GM19238 (cell line): ENCODE data around the gene POLDIP3.
"Not testable (repeated sequence)": the region's sequence is repeated elsewhere in the genome, so short reads cannot be mapped to it uniquely, and the experiment has no call there.

Source experiments
- DNase-seq: peaks from one replicate; pipeline ENCODE4 v3.0.0; 2011; ENCODE audit warnings: low spot score; ENCODE audit not compliant: insufficient read length

POLDIP3 gene

DNA sequence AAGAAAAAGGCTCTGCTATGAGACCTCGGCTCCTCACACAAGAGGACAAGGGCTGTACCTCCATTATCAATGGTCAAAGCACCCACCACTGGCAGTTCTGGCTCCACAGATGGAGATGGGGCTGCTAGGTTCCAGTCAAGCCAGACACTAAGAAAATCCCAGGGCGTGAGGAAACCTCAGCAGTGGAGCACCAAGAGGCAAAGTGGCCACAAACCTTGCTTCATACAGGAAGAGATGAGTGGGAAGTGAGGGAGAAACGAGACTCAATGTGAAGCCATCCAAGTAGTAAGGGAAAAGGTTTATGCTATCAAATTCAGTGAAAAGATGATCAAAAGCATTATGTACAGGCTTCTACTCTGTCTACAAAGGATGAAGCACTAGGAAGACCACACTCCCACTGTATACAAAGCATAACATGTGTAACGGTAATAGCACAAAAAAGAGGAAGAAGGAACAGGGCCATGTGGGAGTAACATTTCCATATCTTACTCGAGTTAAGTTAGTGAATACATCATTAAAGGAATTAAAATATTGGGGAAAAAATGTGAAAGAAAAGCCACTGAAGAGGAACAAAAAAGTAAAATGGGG lies 27.0 kb downstream of the POLDIP3 start:
- no peak for DNase-seq

DNA sequence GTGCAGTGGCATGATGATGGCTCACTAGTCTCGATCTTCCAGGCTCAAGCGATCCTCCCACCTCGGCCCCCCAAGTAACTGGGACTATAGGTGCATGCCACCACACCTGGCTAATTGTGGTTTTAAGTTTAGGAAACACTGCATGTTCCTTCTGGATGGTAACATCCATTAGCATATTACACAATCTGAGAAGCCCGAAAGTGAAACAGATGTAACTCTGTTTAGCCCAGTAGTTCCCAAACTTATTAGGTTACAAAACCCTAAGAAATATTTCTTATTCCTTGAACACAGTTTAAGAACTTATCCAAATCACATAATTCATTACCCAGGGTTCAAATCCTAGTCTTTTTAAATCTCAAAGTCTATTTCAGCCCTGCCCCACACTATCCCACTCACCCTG lies 28.3 kb downstream of the POLDIP3 start:
- DNase-seq, result no peak

DNA sequence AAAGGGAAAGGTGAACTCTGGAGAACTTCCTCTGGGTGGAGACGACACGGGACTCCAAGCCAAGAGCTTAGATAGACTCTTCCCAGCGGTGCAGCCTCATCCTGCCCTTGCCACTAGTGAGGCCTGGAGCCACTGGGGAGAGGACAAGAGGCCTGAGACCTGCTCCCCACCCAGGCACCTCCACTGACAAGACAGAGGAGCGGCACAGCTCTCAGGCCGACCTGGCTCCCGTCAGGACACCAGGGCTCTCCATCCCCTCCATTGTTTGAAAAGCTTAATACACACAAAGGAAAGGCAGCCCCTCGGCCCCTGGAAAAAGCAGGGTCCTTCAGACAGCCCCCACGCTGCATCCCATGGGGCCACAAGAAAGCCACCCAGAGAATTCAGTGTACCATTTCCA lies 29.6 kb downstream of the POLDIP3 start:
- no peak for DNase-seq

DNA sequence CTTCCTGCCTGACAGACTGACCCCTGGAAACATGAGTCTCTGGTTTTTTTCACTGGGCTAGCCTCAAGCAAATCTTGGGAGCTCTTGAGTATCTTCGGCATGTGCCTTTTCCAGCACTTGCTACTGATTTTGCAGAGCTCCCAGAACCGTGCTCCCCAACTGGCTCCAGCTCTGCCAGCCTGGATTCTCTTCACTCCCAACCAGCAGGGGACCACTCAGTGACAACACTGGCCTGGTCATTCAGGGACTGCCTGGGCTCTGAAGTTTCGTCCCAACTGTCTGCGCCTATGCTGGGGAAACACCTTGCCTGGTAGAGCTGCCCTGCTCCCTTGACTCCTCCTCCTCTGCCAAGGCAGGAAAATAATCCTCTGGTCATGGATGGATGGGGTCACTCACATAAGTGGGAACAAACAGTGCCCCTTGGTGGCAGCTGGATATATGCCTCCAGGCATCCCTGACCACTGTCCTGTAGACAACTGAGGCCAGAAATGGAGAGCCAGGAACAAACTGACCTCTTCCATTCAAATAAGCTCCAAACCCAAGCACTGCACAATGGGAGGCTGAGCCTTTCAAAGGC lies 30.2 kb downstream of the POLDIP3 start:
- no peak for DNase-seq

DNA sequence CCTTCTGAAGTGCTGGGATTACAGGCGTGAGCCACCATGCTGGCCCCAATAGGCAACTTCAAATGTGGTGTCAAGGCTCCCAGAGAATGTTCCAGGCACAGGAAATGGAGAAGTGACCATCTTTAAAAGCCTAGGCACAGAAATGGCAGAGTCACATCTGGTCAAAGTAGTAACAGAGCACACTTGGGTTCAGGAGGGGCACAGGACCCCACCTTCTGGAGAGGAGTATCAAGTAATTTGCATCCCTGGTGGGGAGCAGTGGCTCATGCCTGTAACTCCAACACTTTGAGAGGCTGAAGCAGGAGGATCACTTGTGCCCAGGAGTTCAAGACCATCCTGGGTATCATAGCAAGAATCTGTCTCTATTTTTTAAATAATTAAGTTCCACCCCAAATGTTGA lies 31.7 kb downstream of the POLDIP3 start:
- no peak for DNase-seq

DNA sequence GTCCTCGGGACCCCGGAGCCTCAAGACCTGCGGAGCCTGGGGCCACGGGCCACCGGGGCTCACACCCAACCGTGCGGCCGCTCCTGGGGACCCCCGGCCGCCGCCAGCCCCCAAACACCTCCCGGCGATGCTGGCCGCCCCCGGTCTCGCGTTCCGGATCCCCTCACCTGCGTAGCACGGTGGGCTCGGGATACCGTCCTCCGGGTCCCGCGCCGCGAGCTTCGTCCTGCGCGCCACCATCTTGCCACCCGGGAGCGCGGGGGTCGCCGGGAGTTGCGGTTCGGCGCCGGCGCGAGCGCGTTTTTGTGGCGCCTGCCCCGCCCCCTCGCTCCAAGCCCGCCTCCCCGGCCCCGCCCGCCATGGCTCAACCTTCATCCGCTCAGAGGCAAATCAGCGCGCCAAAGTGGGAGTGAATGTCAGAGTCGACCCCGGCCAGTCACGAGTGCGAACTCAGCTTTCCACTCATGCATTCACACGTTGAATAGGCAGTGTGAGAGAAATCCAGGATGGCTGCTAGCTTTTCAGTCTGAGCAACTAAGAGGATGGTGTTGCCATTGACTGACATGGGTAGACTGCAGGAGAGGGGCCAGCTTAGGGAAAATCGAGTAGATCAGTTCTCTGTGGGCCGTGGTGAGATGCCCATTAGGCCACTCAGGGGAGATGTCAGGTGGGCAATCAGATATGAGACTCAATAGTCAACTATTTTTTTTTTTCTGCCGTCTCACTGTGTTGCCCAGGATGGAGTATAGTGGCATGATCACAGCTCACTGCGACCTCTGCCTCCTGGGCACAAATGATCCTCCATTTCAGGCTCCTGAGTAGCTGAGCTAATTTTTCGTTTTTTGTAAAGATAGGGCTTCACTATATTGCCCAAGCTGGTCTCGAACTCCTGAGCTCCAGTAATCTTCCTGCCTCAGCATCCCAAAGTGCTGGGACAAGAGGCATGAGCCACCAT lies 32.6 kb downstream of the POLDIP3 start:
- DNase-seq, result peak; percentile 75

DNA sequence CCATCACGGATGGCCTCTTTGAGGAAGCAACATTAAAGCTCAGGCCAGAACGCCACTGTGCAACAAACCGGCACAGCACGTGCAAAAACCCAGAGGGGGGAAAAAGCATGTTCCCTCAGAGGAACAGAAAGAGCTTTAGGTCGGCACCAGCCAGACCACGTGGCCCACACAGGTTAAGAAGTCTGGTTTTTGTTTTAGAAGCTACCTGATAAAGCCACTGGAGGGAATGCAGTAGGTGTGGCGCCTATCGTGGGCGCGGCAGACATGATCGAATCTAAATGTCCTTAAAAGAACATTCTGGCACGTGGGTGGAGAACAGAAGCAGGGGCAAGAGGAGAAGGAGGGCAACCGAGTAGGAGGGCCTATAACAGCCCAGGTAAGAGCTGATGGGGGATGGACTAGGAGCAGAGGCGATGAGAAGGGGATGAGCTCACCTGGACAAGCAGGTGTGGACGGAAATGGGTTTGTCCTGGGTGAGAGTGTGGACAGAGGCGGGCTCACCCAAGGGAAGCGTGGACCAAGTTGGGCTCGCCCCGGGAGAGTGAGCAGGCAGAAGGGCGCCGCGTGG lies 33.4 kb downstream of the POLDIP3 start:
- DNase-seq, result not testable (repeated sequence)

DNA sequence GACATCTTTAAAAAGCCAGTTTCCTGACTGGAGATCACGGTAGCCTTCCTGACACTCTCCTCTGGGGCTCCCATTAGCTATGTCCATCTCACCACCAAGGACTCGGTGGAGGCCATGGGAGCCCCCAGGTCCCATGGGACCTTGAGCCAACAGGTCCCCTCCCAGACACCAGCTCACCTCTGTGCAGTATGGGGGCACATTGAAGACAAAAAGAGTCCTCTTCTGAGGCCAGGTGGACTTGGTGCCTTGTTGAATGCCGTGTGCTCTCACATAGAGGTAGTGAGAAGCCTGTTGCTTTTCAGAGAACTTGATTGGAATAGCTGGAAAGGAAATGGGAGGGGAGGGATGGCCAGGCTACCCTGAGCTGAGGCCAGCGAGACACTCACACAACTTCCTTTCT lies 34.6 kb downstream of the POLDIP3 start:
- not testable (repeated sequence) for DNase-seq

DNA sequence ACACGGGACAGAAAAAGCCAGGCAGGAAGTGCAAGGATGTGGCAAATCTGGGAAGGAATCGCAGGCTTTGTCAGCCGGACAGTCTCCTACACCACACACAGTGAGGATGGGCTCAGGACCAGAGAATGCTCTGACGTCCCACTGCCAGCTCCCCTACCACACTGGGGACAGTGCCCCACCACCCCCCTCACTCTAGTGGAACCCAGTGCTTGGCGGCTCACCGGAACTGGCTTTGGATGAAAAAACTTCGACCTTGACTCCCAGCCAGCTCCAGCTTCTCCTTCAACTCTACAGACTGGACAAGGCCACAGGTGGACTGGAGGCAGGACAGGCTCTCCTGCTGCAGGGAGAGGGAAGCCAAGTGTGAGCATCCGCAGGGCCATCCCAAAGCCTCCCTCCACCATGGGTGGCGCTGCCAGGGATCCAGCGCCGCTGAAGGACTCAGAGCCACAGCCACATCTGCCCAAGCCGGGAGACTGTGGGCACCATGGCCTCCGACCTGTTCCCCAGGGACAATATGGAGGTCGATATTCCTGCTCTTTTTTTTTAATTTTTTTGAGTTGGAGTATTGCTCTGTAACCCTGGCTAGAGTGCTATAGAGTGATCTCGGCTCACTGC lies 37.0 kb downstream of the POLDIP3 start:
- no peak for DNase-seq

DNA sequence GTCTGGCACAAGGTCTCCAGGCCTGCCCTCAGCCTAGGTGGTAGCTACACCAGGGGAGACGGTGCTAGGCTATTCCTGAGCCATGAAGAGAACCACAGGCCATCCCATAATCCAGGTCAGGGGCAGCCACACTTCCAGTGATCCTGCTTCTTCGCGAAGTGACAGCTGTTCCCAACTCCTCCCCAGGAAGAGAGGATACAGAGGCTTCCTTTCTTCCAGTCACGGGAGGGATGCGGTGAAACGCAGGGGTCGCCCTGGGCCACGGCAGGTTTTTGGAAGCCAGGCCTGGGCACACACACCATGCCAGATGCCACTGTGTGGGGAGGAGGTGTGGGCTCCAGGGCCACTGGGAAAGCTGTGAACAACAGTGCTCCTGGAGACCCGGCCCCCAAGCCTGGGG lies 37.5 kb downstream of the POLDIP3 start:
- not testable (repeated sequence) for DNase-seq

DNA sequence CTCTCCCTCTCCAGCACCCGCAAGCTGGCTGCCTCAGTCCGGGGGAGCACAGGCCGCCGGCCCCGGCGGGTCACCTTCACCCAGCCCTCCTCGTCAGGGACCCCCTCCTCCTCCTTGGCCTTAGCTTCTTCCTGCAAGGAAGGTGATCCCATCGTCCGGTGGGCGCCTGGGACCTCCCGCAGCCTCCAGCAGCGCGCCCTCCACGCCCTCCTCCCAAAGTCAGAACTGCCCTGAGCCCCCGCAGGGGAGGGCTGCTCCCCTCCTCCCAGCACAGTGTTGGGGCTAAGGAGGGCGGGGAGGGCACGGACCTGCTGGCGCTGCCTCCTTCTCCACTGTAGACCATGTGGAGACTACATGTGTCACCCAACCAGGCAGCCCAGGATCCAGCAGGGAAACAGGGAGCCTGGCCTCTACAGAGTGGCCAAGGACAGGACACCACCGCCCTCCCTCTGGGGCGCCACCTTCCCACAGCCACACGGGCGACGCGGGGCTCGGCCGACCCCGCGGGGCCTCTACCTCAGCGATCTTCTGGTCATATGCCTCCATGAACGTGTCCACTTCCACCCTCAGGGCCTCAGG lies 38.6 kb downstream of the POLDIP3 start:
- not testable (repeated sequence) for DNase-seq

DNA sequence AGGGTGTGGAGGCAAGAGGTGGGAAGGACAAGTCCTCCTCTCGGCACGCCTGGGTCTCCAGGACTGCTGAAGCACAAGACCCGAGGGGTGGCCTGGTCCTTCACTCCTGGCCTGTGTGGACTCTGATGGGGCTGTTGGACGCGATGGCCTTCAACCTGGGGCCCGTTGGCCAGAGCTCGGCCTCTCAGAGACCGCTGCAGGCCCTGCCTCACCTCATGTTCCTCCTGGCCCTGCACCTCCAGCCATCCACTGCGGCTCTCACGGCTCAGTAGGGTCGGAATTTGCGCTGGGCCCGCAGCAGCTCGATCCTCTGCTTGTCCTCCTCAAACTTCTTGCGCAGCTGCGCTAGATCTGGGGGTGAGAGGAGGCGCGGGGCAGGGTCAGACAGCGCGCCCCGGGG lies 40.2 kb downstream of the POLDIP3 start:
- not testable (repeated sequence) for DNase-seq

DNA sequence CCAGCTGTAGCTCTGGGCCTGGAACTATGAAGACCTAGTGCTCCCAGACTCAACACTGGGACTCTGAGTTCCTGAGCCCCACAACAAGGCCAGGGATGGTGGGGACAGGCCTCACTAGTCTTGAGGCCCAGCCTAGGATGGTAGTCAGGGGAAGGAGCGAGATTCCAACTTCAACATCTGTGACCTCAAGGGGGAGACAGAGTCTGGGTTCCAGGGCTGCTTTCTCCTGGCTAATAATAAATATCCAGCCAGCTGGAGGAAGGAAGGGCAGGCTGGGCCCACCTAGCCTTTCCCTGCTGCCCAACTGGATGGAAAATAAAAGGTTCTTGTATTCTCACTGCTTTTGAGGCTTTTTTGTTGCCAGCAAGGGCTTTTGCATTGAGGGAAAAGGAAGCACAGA lies 40.6 kb downstream of the POLDIP3 start:
- DNase-seq, result not testable (repeated sequence)

DNA sequence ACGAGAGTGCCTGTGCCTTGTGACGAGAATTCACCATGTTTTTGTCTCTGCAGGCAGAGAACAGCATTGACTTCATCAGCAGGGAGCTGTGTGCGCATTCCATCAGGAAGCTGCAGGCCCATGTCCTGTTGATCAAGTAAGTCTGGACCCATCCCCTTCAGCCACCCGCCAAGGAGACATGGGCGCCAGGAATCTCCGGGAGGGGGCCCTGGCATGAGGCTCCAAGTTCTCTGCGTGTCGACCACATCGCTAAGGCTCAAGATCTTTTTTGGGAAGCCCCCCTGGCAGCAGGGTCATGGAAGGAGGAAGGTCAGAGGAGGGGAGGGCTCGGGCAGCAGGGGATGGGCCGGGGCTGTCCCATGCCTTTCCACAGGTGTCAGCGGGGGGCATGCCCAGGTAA lies 43.6 kb downstream of the POLDIP3 start:
- not testable (repeated sequence) for DNase-seq

DNA sequence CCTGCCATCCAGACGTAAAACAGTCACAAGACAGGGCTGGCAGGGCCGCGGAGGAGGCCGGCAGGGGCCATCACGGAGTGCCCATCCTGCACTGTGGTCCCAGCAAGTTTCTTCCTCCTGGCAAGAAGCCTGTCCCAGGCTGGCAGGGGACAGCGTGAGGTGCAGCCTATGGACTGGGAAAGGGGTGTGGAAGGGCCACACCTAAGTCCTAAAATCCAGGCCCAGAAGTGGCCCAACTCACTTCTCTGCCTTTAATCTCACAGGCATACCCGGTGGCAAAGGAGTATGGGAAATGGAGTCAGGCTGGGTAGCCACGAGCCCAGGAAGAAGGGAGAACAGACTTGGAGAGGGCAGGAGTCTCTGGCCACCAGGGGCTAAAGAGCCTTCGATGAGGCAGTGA lies 44.1 kb downstream of the POLDIP3 start:
- DNase-seq, result not testable (repeated sequence)

DNA sequence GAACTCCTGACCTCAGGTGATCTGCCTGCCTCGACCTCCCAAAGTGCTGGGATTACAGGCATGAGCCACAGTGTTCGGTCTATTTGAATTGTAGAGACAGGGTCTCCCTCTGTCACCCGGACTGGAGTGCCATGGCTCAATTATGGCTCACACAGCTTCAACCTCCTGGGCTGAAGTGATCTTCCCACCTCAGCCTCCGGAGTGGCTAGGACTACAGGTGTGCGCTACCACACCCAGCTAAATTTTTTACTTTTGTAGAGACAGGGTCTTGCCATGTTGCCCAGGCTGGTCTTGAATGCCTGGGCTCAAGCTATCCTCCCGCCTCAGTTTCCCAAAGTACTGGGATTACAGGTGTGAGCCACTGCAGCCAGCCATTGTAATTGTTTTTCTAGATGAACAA lies 46.7 kb downstream of the POLDIP3 start:
- not testable (repeated sequence) for DNase-seq

DNA sequence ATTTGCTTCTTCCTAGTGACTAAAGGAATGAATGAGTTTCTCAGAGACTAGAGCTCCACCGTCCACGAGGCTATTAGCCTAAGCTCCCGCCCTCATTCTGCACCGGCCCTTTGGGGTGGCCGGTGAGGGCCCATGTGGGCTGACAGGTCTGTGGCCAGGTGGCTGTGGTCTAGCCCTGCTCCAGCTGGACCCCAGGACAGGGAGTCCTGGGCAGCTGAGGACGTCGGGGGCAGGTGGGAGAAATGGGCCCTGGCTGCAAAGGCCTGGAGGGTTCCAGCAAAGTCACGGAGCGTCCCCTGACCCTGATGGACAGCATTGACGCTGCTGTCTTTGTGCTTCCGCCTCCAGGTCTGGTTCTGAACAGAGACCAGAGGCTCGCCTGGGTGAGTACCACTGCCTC lies 48.7 kb downstream of the POLDIP3 start:
- DNase-seq, result no peak

DNA sequence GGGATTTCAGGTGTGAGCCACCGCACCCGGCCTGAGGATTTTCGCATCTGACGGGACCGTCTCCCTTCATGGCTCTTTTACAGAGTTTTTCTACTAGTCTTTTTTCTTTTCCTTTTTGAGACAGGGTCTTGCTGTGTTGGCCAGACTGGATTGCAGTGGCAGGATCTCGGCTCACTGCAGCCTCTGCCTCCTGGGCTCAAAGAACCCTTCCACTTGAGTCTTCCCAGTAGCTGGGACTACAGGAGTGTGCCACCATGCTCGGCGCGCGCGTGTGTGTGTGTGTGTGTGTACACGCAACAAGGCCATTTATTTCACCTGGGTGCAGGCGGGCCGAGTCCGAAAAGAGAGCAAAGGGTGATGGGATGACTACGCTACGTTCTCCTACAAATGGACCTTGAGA lies 50.0 kb downstream of the POLDIP3 start:
- no peak for DNase-seq

DNA sequence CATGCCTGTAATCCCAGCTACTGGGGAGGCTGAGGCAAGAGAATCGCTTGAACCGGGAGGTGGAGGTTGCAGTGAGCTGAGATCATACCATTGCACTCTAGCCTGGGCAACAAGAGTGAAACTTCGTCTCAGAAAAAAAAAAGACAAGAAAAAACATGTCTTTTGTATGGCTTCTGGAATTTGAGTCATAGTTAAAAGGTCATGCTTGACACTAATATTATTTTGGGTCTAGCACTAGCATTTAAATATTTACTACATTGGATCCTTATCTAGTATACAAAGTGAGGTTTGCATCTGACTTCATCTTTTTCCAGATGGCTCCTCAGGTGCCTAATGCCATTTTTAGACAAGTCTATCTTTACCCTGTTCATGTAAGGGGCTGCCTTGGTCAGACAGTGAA lies 50.7 kb downstream of the POLDIP3 start:
- not testable (repeated sequence) for DNase-seq

DNA sequence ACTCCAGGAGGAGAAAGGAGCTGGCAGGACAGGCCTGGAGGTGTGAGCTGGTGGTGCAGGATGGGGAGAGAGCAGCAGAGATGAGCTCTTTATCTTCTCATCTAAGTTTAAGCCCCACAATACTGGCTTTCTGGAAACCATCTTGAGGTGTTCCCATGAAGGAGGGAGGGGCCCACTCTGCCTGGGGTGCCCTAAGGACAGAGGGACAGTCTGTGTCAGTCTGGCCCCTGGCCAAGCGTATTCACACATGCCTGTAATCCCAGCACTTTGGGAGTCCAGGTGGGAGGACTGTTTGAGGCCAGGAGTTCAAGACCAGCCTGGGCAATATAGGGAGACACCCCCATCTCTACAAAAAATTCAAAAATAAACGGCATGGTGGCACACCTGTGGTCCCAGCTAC lies 52.0 kb downstream of the POLDIP3 start:
- DNase-seq, result no peak

DNA sequence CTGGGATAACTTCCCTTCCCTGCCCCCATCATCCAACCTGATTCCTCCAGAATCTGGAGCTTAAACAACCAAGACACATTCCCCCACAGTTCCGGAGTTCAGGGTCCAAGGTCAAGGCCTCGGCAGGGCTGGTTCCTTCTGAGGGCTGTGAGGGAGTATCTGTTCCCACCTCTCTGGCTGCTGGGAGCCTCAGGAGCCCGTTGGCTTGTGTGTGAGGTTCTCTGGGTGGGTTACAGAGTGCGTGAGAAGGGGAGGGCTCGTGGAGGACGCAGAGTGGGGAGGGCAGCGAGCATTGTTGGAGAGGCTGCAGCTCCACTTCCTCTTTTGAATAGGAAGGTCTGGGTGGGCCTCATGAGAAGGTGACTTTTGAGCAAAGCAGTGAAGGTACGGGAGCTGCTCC lies 52.4 kb downstream of the POLDIP3 start:
- no peak for DNase-seq
